ENCODE measurements around the gene STK24.

Gene STK24

GRCh38 chr13:98582947-98583346, 6.0 kb upstream of the STK24 start:
- no peak for DNase-seq (ENCODE audit: low read depth)
- TF ChIP-seq, protein P1, sequence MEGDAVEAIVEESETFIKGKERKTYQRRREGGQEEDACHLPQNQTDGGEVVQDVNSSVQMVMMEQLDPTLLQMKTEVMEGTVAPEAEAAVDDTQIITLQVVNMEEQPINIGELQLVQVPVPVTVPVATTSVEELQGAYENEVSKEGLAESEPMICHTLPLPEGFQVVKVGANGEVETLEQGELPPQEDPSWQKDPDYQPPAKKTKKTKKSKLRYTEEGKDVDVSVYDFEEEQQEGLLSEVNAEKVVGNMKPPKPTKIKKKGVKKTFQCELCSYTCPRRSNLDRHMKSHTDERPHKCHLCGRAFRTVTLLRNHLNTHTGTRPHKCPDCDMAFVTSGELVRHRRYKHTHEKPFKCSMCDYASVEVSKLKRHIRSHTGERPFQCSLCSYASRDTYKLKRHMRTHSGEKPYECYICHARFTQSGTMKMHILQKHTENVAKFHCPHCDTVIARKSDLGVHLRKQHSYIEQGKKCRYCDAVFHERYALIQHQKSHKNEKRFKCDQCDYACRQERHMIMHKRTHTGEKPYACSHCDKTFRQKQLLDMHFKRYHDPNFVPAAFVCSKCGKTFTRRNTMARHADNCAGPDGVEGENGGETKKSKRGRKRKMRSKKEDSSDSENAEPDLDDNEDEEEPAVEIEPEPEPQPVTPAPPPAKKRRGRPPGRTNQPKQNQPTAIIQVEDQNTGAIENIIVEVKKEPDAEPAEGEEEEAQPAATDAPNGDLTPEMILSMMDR (IDR thresholded peaks at IDR 0.05; ENCODE audit: control insufficient read depth, insufficient read depth, low read depth, low read length, missing control alignments), result no peak
- H3K4me3 ChIP-seq (ENCODE audit: control insufficient read depth, low read depth, low read length), result no peak overlapping the region

DNA sequence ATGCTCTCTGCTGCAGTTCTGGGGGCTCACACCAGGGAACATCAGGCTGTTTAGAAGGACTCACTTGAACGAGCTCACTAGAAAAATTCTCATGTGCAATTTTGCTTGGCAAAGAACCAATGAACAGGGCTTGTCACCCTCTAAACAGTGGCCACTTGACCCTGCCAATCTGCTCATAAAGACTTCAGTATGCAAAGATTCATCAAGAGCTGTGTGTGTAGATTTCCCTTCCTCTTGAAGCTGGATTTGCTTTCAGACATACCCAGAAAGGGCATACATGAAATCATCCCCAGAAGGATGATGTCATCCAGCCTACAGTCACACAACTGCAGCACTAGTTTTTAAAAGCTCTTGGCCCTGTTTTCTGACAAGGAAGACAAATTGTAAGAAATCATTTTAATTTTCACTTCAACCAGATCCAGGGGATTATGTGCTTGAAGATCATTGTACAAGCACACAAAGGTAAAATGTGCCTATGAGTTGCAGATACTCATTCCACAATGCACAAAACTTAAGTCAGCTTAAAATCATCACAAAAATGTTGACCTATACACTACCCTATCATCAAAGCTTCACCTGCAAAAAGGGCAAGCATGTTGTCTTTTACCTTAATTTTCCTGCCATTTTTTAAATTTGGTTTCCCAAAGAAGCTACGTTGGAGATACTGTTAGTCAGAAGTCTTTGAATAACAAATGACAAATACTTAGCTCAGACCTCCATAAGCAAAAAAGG, 5.2 kb upstream of the STK24 start:
- no peak for DNase-seq (ENCODE audit: low read depth)
- H3K4me3 ChIP-seq (ENCODE audit: control insufficient read depth, low read depth, low read length), result no peak overlapping the region
- TF ChIP-seq, protein P1 (IDR thresholded peaks at IDR 0.05; ENCODE audit: control insufficient read depth, insufficient read depth, low read depth, low read length, missing control alignments), result no peak

GRCh38 chr13:98581381-98581780, 4.5 kb upstream of the STK24 start:
- DNase-seq (ENCODE audit: low read depth), result no peak
- TF ChIP-seq, protein P1 (IDR thresholded peaks at IDR 0.05; ENCODE audit: control insufficient read depth, insufficient read depth, low read depth, low read length, missing control alignments), result no peak
- H3K4me3 ChIP-seq (ENCODE audit: control insufficient read depth, low read depth, low read length), result no peak overlapping the region

DNA sequence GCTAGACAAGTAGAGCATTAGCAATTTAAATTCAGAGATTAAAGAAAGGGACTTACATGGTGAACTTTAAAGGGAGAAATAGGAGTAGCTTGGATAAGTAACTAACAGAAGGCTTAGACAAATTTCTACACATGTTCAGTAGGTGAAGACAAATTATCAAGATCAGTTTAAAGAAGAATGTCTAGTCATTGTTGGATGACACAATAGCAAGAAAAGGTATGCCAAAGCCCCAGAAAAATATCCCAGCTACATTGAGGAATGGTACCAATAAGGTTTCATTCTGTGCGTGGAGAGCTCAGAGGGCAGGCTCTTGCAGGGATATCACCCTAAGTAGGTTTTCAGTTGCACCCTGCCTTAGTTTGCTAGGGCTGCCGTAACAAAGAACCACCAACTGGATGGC, 3.5 kb upstream of the STK24 start:
- TF ChIP-seq, protein P1 (IDR thresholded peaks at IDR 0.05; ENCODE audit: control insufficient read depth, insufficient read depth, low read depth, low read length, missing control alignments), result no peak
- DNase-seq (ENCODE audit: low read depth), result no peak
- no peak overlapping the region for H3K4me3 ChIP-seq (ENCODE audit: control insufficient read depth, low read depth, low read length)

DNA sequence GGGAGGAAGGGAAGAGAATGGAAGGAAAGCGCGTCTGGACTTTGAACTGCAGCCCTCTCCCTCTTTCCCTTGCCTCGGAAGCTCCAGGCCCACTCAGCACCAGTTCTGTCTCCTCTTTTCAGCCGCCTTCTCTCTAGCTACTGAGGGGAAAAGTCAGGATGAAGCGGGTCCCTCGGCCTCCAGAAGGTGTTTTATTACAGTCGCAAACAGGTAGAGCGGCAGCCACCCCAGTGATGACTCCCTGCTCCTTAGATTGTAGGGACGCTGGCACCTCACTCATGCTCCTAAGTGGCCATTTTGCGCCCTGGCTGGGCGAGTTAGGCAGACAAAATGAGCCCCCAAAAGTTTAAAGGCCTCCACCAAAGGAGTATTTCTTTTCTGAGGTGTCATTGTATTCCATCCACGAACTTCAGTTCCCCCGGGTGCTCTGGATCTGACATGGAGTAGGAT, 954 bp upstream of the STK24 start:
- DNase-seq (ENCODE audit: low read depth), result no peak
- H3K4me3 ChIP-seq (ENCODE audit: control insufficient read depth, low read depth, low read length), result peak overlapping the region; percentile 50
- TF ChIP-seq, protein P1 (IDR thresholded peaks at IDR 0.05; ENCODE audit: control insufficient read depth, insufficient read depth, low read depth, low read length, missing control alignments), result no peak

DNA sequence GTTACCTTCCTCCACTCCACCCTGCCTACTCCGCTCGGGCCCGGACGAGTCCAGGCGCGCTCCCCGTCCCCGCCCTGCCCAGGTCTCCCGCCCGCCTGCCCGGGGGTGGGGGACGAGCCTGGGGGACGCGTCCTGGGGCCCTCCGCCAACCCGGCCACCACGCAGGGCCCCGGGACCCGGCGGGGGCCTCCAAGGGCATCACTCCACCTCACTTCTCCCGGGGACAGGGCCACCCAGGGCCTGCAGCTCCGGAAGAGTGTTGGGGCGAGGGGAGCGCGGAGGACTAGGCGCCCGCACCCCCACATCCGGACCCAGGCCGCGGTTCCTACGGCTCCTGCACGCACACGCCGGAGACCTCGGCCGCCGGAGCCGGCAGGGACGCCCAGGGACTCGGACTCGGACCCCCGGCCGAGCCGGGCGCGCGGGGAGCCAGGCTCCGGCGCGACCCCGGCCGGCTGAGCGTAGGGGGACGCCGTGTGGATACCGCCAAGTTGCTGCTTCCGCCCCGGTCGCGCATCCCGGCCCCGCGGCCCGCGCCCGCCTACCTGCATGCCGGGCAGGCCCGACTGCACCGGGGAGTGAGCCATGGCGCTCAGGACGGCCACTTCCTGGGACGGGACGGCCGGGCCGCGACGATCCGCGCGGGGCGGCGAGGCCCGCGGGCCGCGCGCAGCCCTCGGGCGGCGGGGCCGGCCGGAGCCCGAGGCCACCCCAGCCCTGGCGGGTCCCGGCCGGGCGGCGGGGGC, 534 bp downstream of the STK24 start:
- TF ChIP-seq, protein P1 (IDR thresholded peaks at IDR 0.05; ENCODE audit: control insufficient read depth, insufficient read depth, low read depth, low read length, missing control alignments), result no peak
- peak overlapping the region; percentile 81 for H3K4me3 ChIP-seq (ENCODE audit: control insufficient read depth, low read depth, low read length)
- DNase-seq (ENCODE audit: low read depth), result no peak
